ENCODE data around the gene PUS3. TPM values are rescaled to one million over a fixed set of nuclear protein-coding genes. Genes with fewer than 3 reads are reported as not detected.
"Not testable (repeated sequence)": the region's sequence is repeated elsewhere in the genome, so short reads cannot be mapped to it uniquely, and the experiment has no call there.

The PUS3 gene
- polyA plus RNA-seq, 4 donors: 15.7 to 21.0 (median 17.7) TPM

GRCh38 chr11:125873881-125874555, 29.0 kb downstream of the PUS3 start:
- DNase-seq (ENCODE audit: low read depth in 4 of 4, low spot score in 3 of 4): no peak

DNA sequence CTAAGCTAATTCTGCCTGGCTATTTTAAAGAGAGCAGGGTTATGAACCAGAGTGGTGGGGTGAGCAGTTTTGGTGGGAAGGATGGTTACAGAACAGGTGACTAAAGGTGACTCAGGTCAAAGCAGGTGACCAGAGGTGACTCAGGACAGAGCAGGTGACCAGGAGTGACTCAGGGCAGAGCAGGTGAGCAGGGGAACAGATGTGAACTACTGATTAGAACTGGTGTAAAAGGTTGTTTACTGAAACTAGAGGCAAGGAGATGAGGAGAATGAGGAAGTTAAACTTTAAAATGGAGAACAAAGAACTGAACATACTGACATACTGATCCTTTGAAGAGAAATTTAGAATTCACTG, 30.9 kb downstream of the PUS3 start:
- no peak for DNase-seq (ENCODE audit: low read depth in 4 of 4, low spot score in 3 of 4)

DNA sequence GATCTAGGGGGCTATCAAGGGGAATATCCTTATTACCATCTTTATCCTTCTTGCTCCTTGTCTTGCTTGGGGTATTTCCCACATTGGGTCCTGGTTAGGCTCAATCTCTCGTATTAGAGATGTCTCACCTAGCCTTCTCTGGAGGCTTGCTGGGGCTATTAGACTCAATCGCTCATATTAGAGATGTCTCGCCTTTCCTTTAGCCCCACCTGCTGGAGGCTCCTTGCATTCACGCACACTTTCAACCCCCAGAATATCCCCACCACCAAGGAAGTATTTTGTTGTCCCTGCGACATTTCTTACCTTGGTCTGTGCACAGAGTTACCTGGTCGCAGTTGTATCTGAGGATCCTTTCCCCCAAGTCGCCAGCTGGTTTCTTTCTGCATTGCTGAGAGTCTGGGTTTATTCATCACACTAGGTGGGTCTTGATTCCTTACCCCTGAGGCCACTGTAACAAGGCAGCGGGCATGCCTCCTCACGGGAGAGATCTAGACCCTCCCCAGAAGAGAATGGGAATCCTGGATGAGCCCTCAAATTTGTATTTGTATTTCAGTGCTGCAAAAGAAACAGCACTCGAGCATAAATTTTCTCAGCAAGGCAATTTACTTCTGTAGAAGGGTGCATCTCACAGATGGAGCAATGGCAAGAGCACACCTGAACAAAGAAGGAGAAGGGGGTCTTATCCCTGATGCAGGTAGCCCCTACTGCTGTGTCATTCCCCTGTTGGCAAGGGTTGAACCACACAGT, 31.4 kb downstream of the PUS3 start:
- DNase-seq (ENCODE audit: low read depth in 4 of 4, low spot score in 3 of 4): no peak

DNA sequence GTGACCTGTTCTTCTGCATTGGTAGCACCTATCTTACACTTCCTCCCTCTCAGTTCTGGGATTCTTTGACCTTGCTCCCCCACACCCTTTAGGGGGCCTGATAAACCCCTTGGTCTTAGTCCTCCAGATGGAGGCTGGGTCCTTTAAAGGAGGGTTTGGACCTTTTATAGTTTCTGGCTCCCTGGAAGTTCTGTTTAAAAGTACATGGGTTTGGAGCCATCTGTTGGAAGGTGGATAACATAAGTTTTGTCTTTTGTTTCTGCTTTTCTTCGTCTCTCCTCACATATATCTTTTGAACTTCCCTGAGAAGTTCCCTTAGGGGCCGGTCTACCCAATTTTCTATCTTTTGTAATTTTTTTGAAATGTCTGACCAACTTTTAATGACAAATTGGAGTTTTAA, 33.5 kb downstream of the PUS3 start:
- DNase-seq (ENCODE audit: low read depth in 4 of 4, low spot score in 3 of 4): no peak

DNA sequence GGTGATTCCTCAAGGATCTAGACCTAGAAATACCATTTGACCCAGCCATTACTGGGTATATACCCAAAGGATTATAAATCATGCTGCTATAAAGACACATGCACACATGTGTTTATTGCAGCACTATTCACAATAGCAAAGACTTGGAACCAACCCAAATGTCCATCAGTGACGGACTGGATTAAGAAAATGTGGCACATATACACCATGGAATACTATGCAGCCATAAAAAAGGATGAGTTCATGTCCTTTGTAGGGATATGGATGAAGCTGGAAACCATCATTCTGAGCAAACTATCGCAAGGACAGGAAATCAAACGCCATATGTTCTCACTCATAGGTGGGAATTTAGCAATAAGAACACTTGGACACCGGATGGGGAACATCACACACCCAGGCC, 37.7 kb downstream of the PUS3 start:
- DNase-seq (ENCODE audit: low read depth in 4 of 4, low spot score in 3 of 4): not testable (repeated sequence)

DNA sequence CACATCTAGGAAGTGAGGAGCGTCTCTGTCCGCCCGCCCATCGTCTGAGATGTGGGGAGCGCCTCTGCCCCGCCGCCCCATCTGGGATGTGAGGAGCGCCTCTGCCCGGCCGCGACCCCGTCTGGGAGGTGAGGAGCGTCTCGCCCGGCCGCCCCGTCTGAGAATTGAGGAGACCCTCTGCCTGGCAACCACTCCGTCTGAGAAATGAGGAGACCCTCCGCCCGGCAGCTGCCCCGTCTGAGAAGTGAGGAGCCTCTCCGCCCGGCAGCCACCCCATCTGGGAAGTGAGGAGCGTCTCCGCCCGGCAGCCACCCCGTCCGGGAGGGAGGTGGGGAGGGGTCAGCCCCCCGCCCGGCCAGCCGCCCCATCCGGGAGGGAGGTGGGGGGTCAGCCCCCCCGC, 40.2 kb downstream of the PUS3 start:
- DNase-seq (ENCODE audit: low read depth in 4 of 4, low spot score in 3 of 4): not testable (repeated sequence)

GRCh38 chr11:125857670-125858069, 45.3 kb downstream of the PUS3 start:
- DNase-seq (ENCODE audit: low read depth in 4 of 4, low spot score in 3 of 4): not testable (repeated sequence)

GRCh38 chr11:125846188-125846587, 56.8 kb downstream of the PUS3 start:
- DNase-seq (ENCODE audit: low read depth in 4 of 4, low spot score in 3 of 4): no peak

Other genes starting within 250 kb of the PUS3 start
- 1 to 10 TPM in 1 of 4 donors, under 1 TPM in 3; 0.75 to 1.3 (median 0.87) TPM for gene ACRV1, start 222.4 kb downstream of the PUS3 start, polyA plus RNA-seq (ENCODE audit: insufficient read length in 4 of 4)
- not detected for gene PATE1, start 156.9 kb downstream of the PUS3 start, polyA plus RNA-seq (ENCODE audit: insufficient read length in 4 of 4)
- under 1 TPM in 1 of 4 donors, not detected in 3; 0.11 TPM for gene PATE2, start 124.4 kb downstream of the PUS3 start, polyA plus RNA-seq (ENCODE audit: insufficient read length in 4 of 4)
- gene PATE3, start 115.1 kb downstream of the PUS3 start, polyA plus RNA-seq (ENCODE audit: insufficient read length in 4 of 4): not detected
- gene PATE4, start 69.9 kb downstream of the PUS3 start, polyA plus RNA-seq (ENCODE audit: insufficient read length in 4 of 4): under 1 TPM in 2 of 4 donors, not detected in 2; 0.12 to 0.13 TPM
- 10 to 100 TPM; 10.3 to 14.0 (median 13.4) TPM for gene HYLS1, start 15.5 kb downstream of the PUS3 start, polyA plus RNA-seq (ENCODE audit: insufficient read length in 4 of 4)
- gene DDX25, start 1.3 kb upstream of the PUS3 start, polyA plus RNA-seq (ENCODE audit: insufficient read length in 4 of 4): 1 to 10 TPM; 4.6 to 5.0 (median 5.0) TPM
- under 1 TPM in 1 of 4 donors, not detected in 3; 0.01 TPM for gene VSIG10L2, start 42.8 kb upstream of the PUS3 start, polyA plus RNA-seq (ENCODE audit: insufficient read length in 4 of 4)
- 10 to 100 TPM; 25.3 to 27.7 (median 26.2) TPM for gene CDON, start 159.7 kb upstream of the PUS3 start, polyA plus RNA-seq (ENCODE audit: insufficient read length in 4 of 4)

All from right renal pelvis (tissue), 4 donors.